ENCODE results near the gene CNTNAP5.

DNA sequence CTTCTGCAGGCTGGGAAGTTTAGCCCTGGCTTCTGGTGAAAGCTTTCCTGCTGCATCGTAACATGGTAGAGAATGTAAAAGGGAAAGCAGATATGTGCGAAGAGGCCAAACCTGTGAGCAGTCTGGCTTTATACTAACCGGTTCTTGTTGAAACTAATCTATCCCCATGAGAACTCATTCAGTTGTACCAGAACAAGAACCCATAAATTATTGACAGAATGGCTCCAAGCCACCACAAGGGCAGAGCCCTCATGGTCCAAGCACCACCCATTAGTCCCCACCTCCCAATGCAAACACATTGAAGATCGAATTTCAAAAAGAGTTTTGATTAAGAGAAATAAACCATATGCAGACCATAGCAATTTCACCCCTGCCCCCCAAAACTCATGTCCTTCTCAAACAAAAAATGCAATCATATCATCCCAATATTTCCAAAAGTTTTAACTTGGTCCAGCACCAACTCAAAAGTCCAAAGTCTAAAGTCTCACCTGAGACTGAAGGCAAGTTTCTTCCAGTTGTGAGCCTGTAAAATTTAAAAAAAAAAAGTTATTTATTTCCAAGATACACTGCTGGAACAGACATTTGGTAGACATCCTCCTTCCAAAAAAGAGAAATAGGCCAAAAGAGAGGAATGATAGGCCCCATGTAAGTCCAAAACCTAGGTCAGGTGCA, 318.9 kb downstream of the CNTNAP5 start:
- TF ChIP-seq EZH2phosphoT487 (IDR thresholded peaks at IDR 0.05) (no peak), EZH2 (IDR thresholded peaks at IDR 0.05) (no peak)
- TF ChIP-seq, protein P1, sequence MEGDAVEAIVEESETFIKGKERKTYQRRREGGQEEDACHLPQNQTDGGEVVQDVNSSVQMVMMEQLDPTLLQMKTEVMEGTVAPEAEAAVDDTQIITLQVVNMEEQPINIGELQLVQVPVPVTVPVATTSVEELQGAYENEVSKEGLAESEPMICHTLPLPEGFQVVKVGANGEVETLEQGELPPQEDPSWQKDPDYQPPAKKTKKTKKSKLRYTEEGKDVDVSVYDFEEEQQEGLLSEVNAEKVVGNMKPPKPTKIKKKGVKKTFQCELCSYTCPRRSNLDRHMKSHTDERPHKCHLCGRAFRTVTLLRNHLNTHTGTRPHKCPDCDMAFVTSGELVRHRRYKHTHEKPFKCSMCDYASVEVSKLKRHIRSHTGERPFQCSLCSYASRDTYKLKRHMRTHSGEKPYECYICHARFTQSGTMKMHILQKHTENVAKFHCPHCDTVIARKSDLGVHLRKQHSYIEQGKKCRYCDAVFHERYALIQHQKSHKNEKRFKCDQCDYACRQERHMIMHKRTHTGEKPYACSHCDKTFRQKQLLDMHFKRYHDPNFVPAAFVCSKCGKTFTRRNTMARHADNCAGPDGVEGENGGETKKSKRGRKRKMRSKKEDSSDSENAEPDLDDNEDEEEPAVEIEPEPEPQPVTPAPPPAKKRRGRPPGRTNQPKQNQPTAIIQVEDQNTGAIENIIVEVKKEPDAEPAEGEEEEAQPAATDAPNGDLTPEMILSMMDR (IDR thresholded peaks at IDR 0.05): no peak
